RWPE1 (cell line): ENCODE measurements around the gene GABRQ.

Experiments used
- CTCF ChIA-PET: fragments of 350-600 bp; sonication (Branson Sonifier 250); formaldehyde crosslinking; extraction: SDS; loops from one replicate; lab custom pipeline; 2021; lab: Yijun Ruan, JAX
- POLR2A ChIA-PET: fragments of 400-600 bp; formaldehyde crosslinking; extraction: SDS; loops from one replicate; lab custom pipeline; 2020; ENCODE audit warnings: antibody characterized with exemption; ENCODE audit not compliant: low non-redundant PET; lab: Yijun Ruan, JAX
- DNase-seq: peaks from one replicate; pipeline ENCODE4 v3.0.0; 2012; ENCODE audit warnings: low spot score
- H3K27ac ChIP-seq: fragments of 450-650 bp; 2 replicates; pipeline ENCODE4 v1.5.1; 2017
- CTCF ChIP-seq: fragments of 450-650 bp; conservative IDR thresholded peaks from 2 replicates; pipeline ENCODE4 v1.5.1; 2017; ENCODE audit warnings: low read depth, mild to moderate bottlenecking

GABRQ gene

DNA sequence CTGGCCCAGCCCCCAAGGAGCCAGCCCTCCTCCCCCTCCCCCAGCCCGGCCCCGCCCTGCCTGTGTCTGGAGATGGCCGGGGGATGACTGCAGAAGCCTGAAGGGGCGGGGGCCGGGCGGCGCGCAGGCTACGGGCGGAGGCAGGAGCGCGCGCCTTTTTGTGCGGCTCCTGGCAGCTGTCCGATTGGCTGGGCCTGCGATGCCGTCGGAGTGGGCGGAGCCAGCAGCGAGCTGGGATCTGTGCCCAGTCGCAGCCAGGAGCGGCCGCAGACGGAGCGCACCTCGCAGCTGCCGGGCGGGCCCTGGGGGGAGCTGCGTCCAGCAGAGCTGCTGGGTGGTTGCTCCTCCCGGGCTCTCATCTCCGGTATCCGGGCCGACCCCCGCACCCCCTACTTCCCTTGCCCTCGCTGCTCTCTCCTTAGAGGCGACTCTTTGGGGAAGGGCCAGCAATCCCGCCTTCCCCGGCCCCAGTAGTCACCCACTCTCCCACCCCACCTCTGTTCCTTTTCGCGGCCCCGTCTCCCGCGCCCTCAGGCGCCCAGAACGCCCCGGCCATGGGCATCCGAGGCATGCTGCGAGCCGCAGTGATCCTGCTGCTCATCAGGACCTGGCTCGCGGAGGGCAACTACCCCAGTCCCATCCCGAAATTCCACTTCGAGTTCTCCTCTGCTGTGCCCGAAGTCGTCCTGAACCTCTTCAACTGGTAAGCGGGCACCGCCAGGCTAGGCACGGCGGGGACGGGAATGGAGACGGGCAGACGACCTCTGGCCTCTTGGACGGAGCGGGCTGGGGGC is at the start of gene GABRQ:
TSS of gene GABRQ (plus strand) at position 247 of the 794 bp plus-strand sequence. CDS start at position 555, 308 bp downstream.
- ChIA-PET POLR2A (no interaction called here), CTCF (no interaction called here)
- DNase-seq, result peak; percentile 21
- no peak within 1 kb of the TSS for H3K27ac ChIP-seq
- no peak for TF ChIP-seq CTCF

- no peak overlapping the region for H3K27ac ChIP-seq
- no peak for TF ChIP-seq CTCF
- ChIA-PET CTCF (no interaction called here), POLR2A (no interaction called here)
- DNase-seq, result no peak
Observed at GRCh38 chrX:152588206-152588605, 49.5 kb upstream of the GABRQ start.

GRCh38 chrX:152600853-152601633 is 36.7 kb upstream of the GABRQ start:
- TF ChIP-seq CTCF, result no peak
- DNase-seq, result no peak
- POLR2A ChIA-PET, result no interaction called here
- CTCF ChIA-PET, result no interaction called here
- H3K27ac ChIP-seq, result no peak overlapping the region

DNA sequence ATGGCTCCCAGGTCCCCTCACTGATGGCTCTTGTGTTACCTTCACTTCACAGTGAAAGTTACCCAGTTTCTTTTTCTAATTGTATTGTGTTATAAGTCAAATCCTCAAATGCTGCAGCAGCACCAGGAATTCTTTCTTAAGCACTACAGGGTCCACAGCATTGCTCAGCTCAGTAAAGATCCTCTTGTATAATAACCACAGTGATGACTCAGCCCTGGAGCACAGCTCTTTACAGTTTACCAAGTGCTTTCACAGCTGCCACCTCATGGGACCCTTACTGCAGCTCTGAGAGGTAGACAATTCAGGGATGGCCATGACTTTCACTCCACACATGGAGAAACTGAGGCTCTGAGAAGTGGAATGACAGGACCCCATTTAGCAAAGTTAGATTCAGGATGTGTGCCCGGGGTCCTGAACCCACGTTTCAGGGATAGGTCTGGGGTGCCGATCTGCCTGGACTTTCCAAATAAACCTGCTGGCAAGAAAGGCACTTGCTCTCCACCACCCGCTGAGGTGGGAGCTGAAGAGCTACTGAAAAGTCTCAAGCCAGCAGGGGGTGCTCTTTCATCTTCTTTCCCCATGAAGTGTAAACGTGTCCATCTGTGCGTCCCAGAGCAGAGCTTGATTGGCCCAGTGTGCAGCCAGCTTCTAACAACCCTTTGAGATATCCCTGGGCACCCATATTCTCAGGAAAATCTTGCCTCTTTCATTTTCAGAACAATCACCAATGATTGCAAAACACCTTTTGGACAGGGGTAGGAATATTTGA is 35.7 kb upstream of the GABRQ start:
- H3K27ac ChIP-seq, result no peak overlapping the region
- POLR2A ChIA-PET, result no interaction called here
- no peak for TF ChIP-seq CTCF
- DNase-seq, result no peak
- CTCF ChIA-PET, result no interaction called here

- no peak for DNase-seq
Observed at GRCh38 chrX:152614791-152615190, 22.9 kb upstream of the GABRQ start.

More at GRCh38 chrX:152614791-152615190, 22.9 kb upstream of the GABRQ start:
- CTCF ChIA-PET, result no interaction called here
- TF ChIP-seq CTCF, result no peak
- POLR2A ChIA-PET, result no interaction called here
- H3K27ac ChIP-seq, result no peak overlapping the region
